Measurements from ENCODE around the gene MT1G.
"Not testable (repeated sequence)": the region's sequence is repeated elsewhere in the genome, so short reads cannot be mapped to it uniquely, and the experiment has no call there.

Gene MT1G

GRCh38 chr16:56621665-56622445 is 46.0 kb downstream of the MT1G start:
- not testable (repeated sequence) for H2BK5ac ChIP-seq (ENCODE audit: low read length); H3K36me3 ChIP-seq (replicated peaks in 1 of 2; ENCODE audit: control insufficient read depth in 2 of 2, insufficient read depth in 2 of 2, low read length in 2 of 2); H3K4ac ChIP-seq (ENCODE audit: low read length); H4K91ac ChIP-seq (ENCODE audit: low read depth, low read length, poor library complexity); H3K4me2 ChIP-seq (ENCODE audit: insufficient read depth, low read length, poor library complexity, severe bottlenecking); H2BK12ac ChIP-seq (ENCODE audit: low read length); H3K9me3 ChIP-seq (replicated peaks in 1 of 2; ENCODE audit: control insufficient read depth in 2 of 2, insufficient read depth in 1 of 2, low read depth in 1 of 2, low read length in 2 of 2); H3K14ac ChIP-seq (ENCODE audit: low read length); H3K79me1 ChIP-seq (ENCODE audit: low read depth, low read length); H3K9ac ChIP-seq (ENCODE audit: low read depth, low read length, poor library complexity); H3K18ac ChIP-seq (ENCODE audit: low read length); H3K4me3 ChIP-seq (ENCODE audit: low read length in 2 of 2); DNase-seq (ENCODE audit: low spot score); H3K27ac ChIP-seq (replicated peaks; ENCODE audit: low read length); H2AFZ ChIP-seq (ENCODE audit: low read length); H2BK120ac ChIP-seq (ENCODE audit: low read depth, low read length); H2BK15ac ChIP-seq (ENCODE audit: low read length); H2AK5ac ChIP-seq (ENCODE audit: low read depth, low read length); H3K23ac ChIP-seq (ENCODE audit: low read depth, low read length, poor library complexity); H4K8ac ChIP-seq (ENCODE audit: low read depth, low read length)
- peaks cover 4 to 11% of the 10 kb centered on the region in 2 donors for H3K4me1 ChIP-seq (ENCODE audit: control insufficient read depth in 2 of 2, insufficient read depth in 1 of 2, low read depth in 1 of 2, low read length in 2 of 2)
- no CpG with 5 or more reads among the region's 4 CpGs for WGBS, 2 donors (ENCODE audit: extremely low coverage in 2 of 2, insufficient read length in 2 of 2, insufficient replicate concordance in 1 of 2)
- H3K27me3 ChIP-seq (ENCODE audit: control insufficient read depth in 3 of 3, insufficient read depth in 3 of 3, low read depth in 1 of 3, low read length in 3 of 3): peaks cover 34 to 93% (median 68%) of the 10 kb centered on the region in 3 experiments

- Histone ChIP-seq H2AK5ac (ENCODE audit: low read depth, low read length) (no peak overlapping the region), H2BK120ac (ENCODE audit: low read depth, low read length) (no peak overlapping the region), H3K4me2 (ENCODE audit: insufficient read depth, low read length, poor library complexity, severe bottlenecking) (no peak overlapping the region), H3K4me3 (ENCODE audit: low read length in 2 of 2) (no peak overlapping the region), H3K9me3 (replicated peaks in 1 of 2; ENCODE audit: control insufficient read depth in 2 of 2, insufficient read depth in 1 of 2, low read depth in 1 of 2, low read length in 2 of 2) (peaks cover 0 to 5% of the 10 kb centered on the region in 2 donors), H3K4ac (ENCODE audit: low read length) (no peak overlapping the region), H3K27ac (replicated peaks; ENCODE audit: low read length) (no peak overlapping the region), H2AFZ (ENCODE audit: low read length) (no peak overlapping the region), H2BK12ac (ENCODE audit: low read length) (no peak overlapping the region), H4K8ac (ENCODE audit: low read depth, low read length) (no peak overlapping the region), H2BK5ac (ENCODE audit: low read length) (no peak overlapping the region), H3K23ac (ENCODE audit: low read depth, low read length, poor library complexity) (no peak overlapping the region), H3K27me3 (ENCODE audit: control insufficient read depth in 3 of 3, insufficient read depth in 3 of 3, low read depth in 1 of 3, low read length in 3 of 3) (peaks cover 25 to 92% (median 64%) of the 10 kb centered on the region in 3 experiments), H3K9ac (ENCODE audit: low read depth, low read length, poor library complexity) (no peak overlapping the region), H3K18ac (ENCODE audit: low read length) (no peak overlapping the region), H3K14ac (ENCODE audit: low read length) (no peak overlapping the region), H4K91ac (ENCODE audit: low read depth, low read length, poor library complexity) (no peak overlapping the region), H3K79me1 (ENCODE audit: low read depth, low read length) (no peaks in the 10 kb centered on the region), H3K36me3 (replicated peaks in 1 of 2; ENCODE audit: control insufficient read depth in 2 of 2, insufficient read depth in 2 of 2, low read length in 2 of 2) (no peaks in the 10 kb centered on the region), H3K4me1 (ENCODE audit: control insufficient read depth in 2 of 2, insufficient read depth in 1 of 2, low read depth in 1 of 2, low read length in 2 of 2) (peaks cover 0 to 11% of the 10 kb centered on the region in 2 donors), H2BK15ac (ENCODE audit: low read length) (no peak overlapping the region)
- WGBS, 2 donors (ENCODE audit: extremely low coverage in 2 of 2, insufficient read length in 2 of 2, insufficient replicate concordance in 1 of 2): no CpG with 5 or more reads among the region's 8 CpGs
- no peak for DNase-seq (ENCODE audit: low spot score)
These were observed 47.4 kb downstream of the MT1G start for GRCh38 chr16:56620339-56620897.

DNA sequence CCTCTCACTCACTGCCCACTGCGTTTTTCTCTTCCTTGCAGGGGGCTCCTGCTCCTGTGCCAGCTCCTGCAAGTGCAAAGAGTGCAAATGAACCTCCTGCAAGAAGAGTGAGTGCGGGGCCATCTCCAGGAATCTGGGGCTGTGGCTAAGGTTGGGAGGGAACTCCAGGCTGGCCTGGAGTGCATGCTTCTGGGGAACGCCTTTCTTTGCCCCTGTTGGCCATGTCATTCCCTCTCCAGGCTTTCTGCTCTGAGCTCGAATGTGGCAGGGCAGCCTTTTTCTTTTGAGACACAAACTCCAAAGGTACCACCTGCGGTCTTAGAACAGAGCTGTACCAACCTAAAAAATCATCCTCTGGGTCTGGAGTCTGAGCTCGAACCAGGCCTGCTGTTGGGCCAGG is 49.7 kb downstream of the MT1G start:
- H3K27me3 ChIP-seq (ENCODE audit: control insufficient read depth in 3 of 3, insufficient read depth in 3 of 3, low read depth in 1 of 3, low read length in 3 of 3): peaks cover 19 to 86% (median 53%) of the 10 kb centered on the region in 3 experiments
- no peak overlapping the region for H4K8ac ChIP-seq (ENCODE audit: low read depth, low read length)
- H4K91ac ChIP-seq (ENCODE audit: low read depth, low read length, poor library complexity): no peak overlapping the region

More for the DNA sequence above, 49.7 kb downstream of the MT1G start:
- Histone ChIP-seq H3K4ac (ENCODE audit: low read length) (no peak overlapping the region), H3K9ac (ENCODE audit: low read depth, low read length, poor library complexity) (no peak overlapping the region), H3K27ac (replicated peaks; ENCODE audit: low read length) (no peak overlapping the region), H3K14ac (ENCODE audit: low read length) (no peak overlapping the region), H2BK12ac (ENCODE audit: low read length) (no peak overlapping the region), H3K36me3 (replicated peaks in 1 of 2; ENCODE audit: control insufficient read depth in 2 of 2, insufficient read depth in 2 of 2, low read length in 2 of 2) (no peaks in the 10 kb centered on the region), H2BK120ac (ENCODE audit: low read depth, low read length) (no peak overlapping the region), H3K23ac (ENCODE audit: low read depth, low read length, poor library complexity) (no peak overlapping the region), H3K18ac (ENCODE audit: low read length) (no peak overlapping the region), H2AK5ac (ENCODE audit: low read depth, low read length) (no peak overlapping the region), H3K79me1 (ENCODE audit: low read depth, low read length) (no peaks in the 10 kb centered on the region), H3K4me3 (ENCODE audit: low read length in 2 of 2) (no peak overlapping the region), H2BK15ac (ENCODE audit: low read length) (no peak overlapping the region), H3K4me2 (ENCODE audit: insufficient read depth, low read length, poor library complexity, severe bottlenecking) (no peak overlapping the region), H2AFZ (ENCODE audit: low read length) (no peak overlapping the region), H2BK5ac (ENCODE audit: low read length) (no peak overlapping the region), H3K4me1 (ENCODE audit: control insufficient read depth in 2 of 2, insufficient read depth in 1 of 2, low read depth in 1 of 2, low read length in 2 of 2) (peaks cover 0 to 5% of the 10 kb centered on the region in 2 donors), H3K9me3 (replicated peaks in 1 of 2; ENCODE audit: control insufficient read depth in 2 of 2, insufficient read depth in 1 of 2, low read depth in 1 of 2, low read length in 2 of 2) (peaks cover 0 to 5% of the 10 kb centered on the region in 2 donors)
- no peak for DNase-seq (ENCODE audit: low spot score)
- WGBS, 2 donors (ENCODE audit: extremely low coverage in 2 of 2, insufficient read length in 2 of 2, insufficient replicate concordance in 1 of 2): no CpG with 5 or more reads among the region's 6 CpGs

Measured in neuronal stem cell (in vitro differentiated cells).